IMR-90 (cell line): ENCODE data around the gene TOP2A. TPM values are rescaled to one million over a fixed set of nuclear protein-coding genes. Genes with fewer than 3 reads are reported as not detected.

ENCODE experiments used
- ATAC-seq: fragments of 200-7000 bp; cut with Tn5 transposase; 2 replicates; pipeline ENCODE4 v1.9.1; 2020; ENCODE audit warnings: low read depth, mild to moderate bottlenecking, moderate library complexity
- BruUV-seq: library from RNA; stranded (reverse); fragments of 400-500 nt; replicated peaks from 2 replicates; lab custom pipeline; 2021; lab: Mats Ljungman, UMichigan
- CTCF ChIA-PET: fragments of 300-600 bp; formaldehyde crosslinking; extraction: SDS; loops from one replicate; lab custom pipeline; 2021; ENCODE audit warnings: antibody characterized with exemption; lab: Yijun Ruan, JAX
- POLR2A ChIA-PET: fragments of 300-600 bp; sonication (Branson Sonifier 250); formaldehyde crosslinking; loops from one replicate; lab custom pipeline; 2022; ENCODE audit warnings: antibody characterized with exemption; ENCODE audit not compliant: unreplicated experiment; lab: Charles Lee
- DNase-seq: peaks from one replicate; pipeline ENCODE4 v3.0.0; 2013
- H2AFZ ChIP-seq: replicated peaks from 2 replicates; pipeline ENCODE3; 2013; ENCODE audit warnings: low read length, mild to moderate bottlenecking; ENCODE audit not compliant: poor library complexity
- H2AK5ac ChIP-seq: 2 replicates; pipeline ENCODE4 v1.6.1; 2013; ENCODE audit warnings: low read depth, low read length, inconsistent platforms
- H2AK9ac ChIP-seq: replicated peaks from 2 replicates; pipeline ENCODE3; 2013; ENCODE audit warnings: mild to moderate bottlenecking, low read depth, low read length, moderate library complexity; ENCODE audit not compliant: poor library complexity
- H2BK120ac ChIP-seq: 2 replicates; pipeline ENCODE4 v1.6.1; 2013; ENCODE audit warnings: low read depth, low read length, inconsistent platforms
- H2BK15ac ChIP-seq: 3 replicates; pipeline ENCODE4 v1.6.1; 2013; ENCODE audit warnings: low read depth, low read length, inconsistent platforms
- H2BK20ac ChIP-seq: 2 replicates; pipeline ENCODE4 v1.6.1; 2013; ENCODE audit warnings: low read depth, mild to moderate bottlenecking, inconsistent platforms, low read length, moderate library complexity
- H2BK5ac ChIP-seq: 2 replicates; pipeline ENCODE4 v1.6.1; 2013; ENCODE audit warnings: mild to moderate bottlenecking, low read depth, low read length, inconsistent platforms; ENCODE audit not compliant: poor library complexity, severe bottlenecking
- H3K14ac ChIP-seq: replicated peaks from 2 replicates; pipeline ENCODE4 v1.6.1; 2013; ENCODE audit warnings: low read depth, low read length, inconsistent platforms
- H3K18ac ChIP-seq: 2 replicates; pipeline ENCODE4 v1.6.1; 2013; ENCODE audit warnings: low read depth, low read length, control low read depth
- H3K23ac ChIP-seq: 2 replicates; pipeline ENCODE4 v1.6.1; 2013; ENCODE audit warnings: low read depth, low read length, inconsistent platforms
- H3K27ac ChIP-seq: 2 replicates; pipeline ENCODE4 v1.5.1; 2013; ENCODE audit warnings: mild to moderate bottlenecking, control low read depth, low read length; ENCODE audit not compliant: insufficient read depth
- H3K27me3 ChIP-seq: 2 replicates; pipeline ENCODE4 v1.6.1; 2013; ENCODE audit warnings: low read length; ENCODE audit not compliant: control insufficient read depth, insufficient read depth
- H3K36me3 ChIP-seq: 2 replicates; pipeline ENCODE4 v1.6.1; 2013; ENCODE audit warnings: low read length, mixed read lengths; ENCODE audit not compliant: control insufficient read depth, insufficient read depth
- H3K4ac ChIP-seq: 2 replicates; pipeline ENCODE4 v1.6.1; 2013; ENCODE audit warnings: low read depth, low read length, inconsistent platforms
- H3K4me1 ChIP-seq: 2 replicates; pipeline ENCODE4 v1.6.1; 2013; ENCODE audit warnings: low read length, mixed read lengths; ENCODE audit not compliant: control insufficient read depth, insufficient read depth
- H3K4me2 ChIP-seq: 2 replicates; pipeline ENCODE4 v1.6.1; 2013; ENCODE audit warnings: low read depth, mild to moderate bottlenecking, control low read depth, low read length, moderate library complexity
- H3K4me3 ChIP-seq: 2 replicates; pipeline ENCODE4 v1.5.1; 2013; ENCODE audit warnings: low read depth, mild to moderate bottlenecking, control low read depth, low read length, moderate library complexity; ENCODE audit not compliant: insufficient read depth
- H3K56ac ChIP-seq: 2 replicates; pipeline ENCODE4 v1.6.1; 2013; ENCODE audit warnings: low read length, inconsistent platforms; ENCODE audit not compliant: insufficient read depth; ENCODE audit errors: extremely low read depth
- H3K79me1 ChIP-seq, 2 experiments: 2 replicates each; pipeline ENCODE4 v1.6.1; 2013; ENCODE audit warnings: low read length in 2 of 2, inconsistent platforms in 1 of 2, low read depth in 1 of 2
- H3K9ac ChIP-seq: 2 replicates; pipeline ENCODE4 v1.6.1; 2013; ENCODE audit warnings: low read depth, low read length, control low read depth
- H3K9me1 ChIP-seq: 2 replicates; pipeline ENCODE4 v1.6.1; 2013; ENCODE audit warnings: low read length, inconsistent platforms; ENCODE audit not compliant: insufficient read depth
- H3K9me3 ChIP-seq: 2 replicates; pipeline ENCODE4 v1.6.1; 2013; ENCODE audit warnings: low read length; ENCODE audit not compliant: control insufficient read depth, insufficient read depth
- H4K20me1 ChIP-seq: 2 replicates; pipeline ENCODE4 v1.6.1; 2013; ENCODE audit warnings: low read length, inconsistent platforms; ENCODE audit not compliant: insufficient read depth
- H4K5ac ChIP-seq: 2 replicates; pipeline ENCODE4 v1.6.1; 2013; ENCODE audit warnings: mild to moderate bottlenecking, low read depth, low read length, control low read depth
- H4K8ac ChIP-seq, 2 experiments: 2 replicates each; pipeline ENCODE4 v1.6.1; 2013; ENCODE audit warnings: low read depth in 2 of 2, low read length in 2 of 2, control low read depth in 1 of 2, inconsistent platforms in 1 of 2
- H4K91ac ChIP-seq: 2 replicates; pipeline ENCODE4 v1.6.1; 2013; ENCODE audit warnings: low read depth, low read length, inconsistent platforms; ENCODE audit not compliant: insufficient read depth
- CHD1 ChIP-seq: IDR thresholded peaks from 2 replicates; pipeline ENCODE4 v1.6.1; 2012; ENCODE audit warnings: low read depth, low read length, improper control_type of control experiment
- ELK1 ChIP-seq: fragments of 150-350 bp; IDR thresholded peaks from 2 replicates; pipeline ENCODE4 v1.6.1; 2016; ENCODE audit warnings: low read depth, mild to moderate bottlenecking, low read length, moderate library complexity, borderline replicate concordance
- FOS ChIP-seq: fragments of 150-350 bp; IDR thresholded peaks from 2 replicates; pipeline ENCODE4 v1.6.1; 2016; ENCODE audit warnings: low read depth, low read length
- NFE2L2 ChIP-seq: fragments of 150-350 bp; IDR thresholded peaks from 2 replicates; pipeline ENCODE4 v1.6.1; 2016; ENCODE audit warnings: low read depth, mild to moderate bottlenecking, low read length
- POLR2A ChIP-seq: IDR thresholded peaks from 2 replicates; pipeline ENCODE4 v1.6.1; 2012; ENCODE audit warnings: mild to moderate bottlenecking, low read depth, low read length
- SMC3 ChIP-seq: fragments of 150-350 bp; IDR thresholded peaks from 2 replicates; pipeline ENCODE4 v1.6.1; 2016; ENCODE audit warnings: low read depth, mild to moderate bottlenecking, antibody characterized with exemption, low read length, moderate library complexity
- USF2 ChIP-seq: fragments of 150-350 bp; IDR thresholded peaks from 2 replicates; pipeline ENCODE4 v1.6.1; 2017; ENCODE audit warnings: mild to moderate bottlenecking, antibody characterized with exemption, low read length, low read depth
- WGBS, 2 experiments: methylation state at CpG; one replicate each; pipeline versions ENCODE4 v1.1.5 to v1.1.7; 2013; ENCODE audit warnings: missing lambda C conversion rate in 2 of 2; ENCODE audit not compliant: insufficient read length in 1 of 2; ENCODE audit errors: extremely low coverage in 2 of 2; 5-methylcytosine and 5-hydroxymethylcytosine counted together
- dilution Hi-C: fragments of 300-500 bp; cut with HindIII; formaldehyde crosslinking; loops from one replicate; pipeline ENCODE4 v1.14.3; 2018; ENCODE audit warnings: low sequenced_read_pairs; ENCODE audit not compliant: unreplicated experiment
- in situ Hi-C: fragments of 300-500 bp; cut with MboI; formaldehyde crosslinking; loops from 3 replicates; pipeline ENCODE4 v1.14.3; 2019; ENCODE audit warnings: low sequenced_read_pairs, inconsistent platforms, mixed read lengths
- intact Hi-C: fragments of 100-400 bp; cut with micrococcal nuclease; formaldehyde crosslinking; loops from 2 replicates; pipeline ENCODE4 v1.10.0; 2022
- polyA plus RNA-seq, 3 experiments: library from polyadenylated mRNA; depleted of rRNA; stranded (reverse); fragments of >200 nt; gene quantifications; 2 replicates each; pipeline ENCODE4 v1.2.3, GENCODE V29; 2012; ENCODE audit warnings: low replicate concordance in 1 of 3
- total RNA-seq: library from RNA; depleted of rRNA; stranded (reverse); fragments of >200 nt; gene quantifications from 2 replicates; pipeline ENCODE4 v1.2.3, GENCODE V29; 2012

Gene TOP2A
- total and polyA plus RNA-seq, 2 of the 4 experiments (the other 2 are of a cell fraction): 43.4 to 68.5 TPM

- Histone ChIP-seq H3K4me1 (no peaks in the 10 kb centered on the region), H3K4ac (no peak overlapping the region), H2BK20ac (no peak overlapping the region), H2BK15ac (no peak overlapping the region), H4K8ac (peak overlapping the region in 1 of 2 experiments; percentile 43; a peak in 1 of 4 replicates), H3K27ac (no peak overlapping the region), H2AK9ac (peak overlapping the region; percentile 75), H3K4me2 (no peak overlapping the region), H2BK5ac (no peak overlapping the region), H3K27me3 (no peaks in the 10 kb centered on the region), H3K9ac (no peak overlapping the region), H3K9me1 (no peaks in the 10 kb centered on the region), H3K79me1 (peaks cover 6 to 7% of the 10 kb centered on the region in 2 experiments; a peak in 3 of 4 replicates), H4K20me1 (no peaks in the 10 kb centered on the region), H2AK5ac (peak overlapping the region; percentile 53; the same call in 1 of the 2 replicates), H3K9me3 (no peaks in the 10 kb centered on the region), H3K23ac (no peak overlapping the region), H3K14ac (no peak overlapping the region), H2BK120ac (no peak overlapping the region; the same call in 1 of the 2 replicates), H4K5ac (no peak overlapping the region), H4K91ac (no peak overlapping the region), H3K4me3 (no peak overlapping the region), H3K56ac (no peak overlapping the region), H3K18ac (no peak overlapping the region), H2AFZ (no peak overlapping the region), H3K36me3 (no peaks in the 10 kb centered on the region)
- no peak for DNase-seq
- dilution Hi-C loops: no loop called here
- ATAC-seq: no peak
- 46% methylated on average over 3 of the region's 11 CpGs; no CpG with 5 or more reads in 1 of the 2 experiments for WGBS, 2 experiments
- TF ChIP-seq ELK1: no peak
- no peak for TF ChIP-seq CHD1
- TF ChIP-seq NFE2L2: no peak
- TF ChIP-seq FOS: no peak
- TF ChIP-seq SMC3: no peak
- TF ChIP-seq POLR2A: no peak
- TF ChIP-seq USF2: no peak
- in situ Hi-C loops: no loop called here
- no TSS peak for BruUV-seq
- POLR2A ChIA-PET: no interaction called here
- CTCF ChIA-PET: no interaction called here
- intact Hi-C loops: no loop called here
Observed at GRCh38 chr17:40419559-40420331, 2.0 kb upstream of the TOP2A start.
